ENCODE data around the gene HKDC1. TPM values are rescaled to one million over a fixed set of nuclear protein-coding genes. Genes with fewer than 3 reads are reported as not detected.
A peak's percentile ranks its signal among the peaks of the same experiment; 100 is the strongest.

The HKDC1 gene
- total RNA-seq, 1 donor from 2014 or later: not detected

DNA sequence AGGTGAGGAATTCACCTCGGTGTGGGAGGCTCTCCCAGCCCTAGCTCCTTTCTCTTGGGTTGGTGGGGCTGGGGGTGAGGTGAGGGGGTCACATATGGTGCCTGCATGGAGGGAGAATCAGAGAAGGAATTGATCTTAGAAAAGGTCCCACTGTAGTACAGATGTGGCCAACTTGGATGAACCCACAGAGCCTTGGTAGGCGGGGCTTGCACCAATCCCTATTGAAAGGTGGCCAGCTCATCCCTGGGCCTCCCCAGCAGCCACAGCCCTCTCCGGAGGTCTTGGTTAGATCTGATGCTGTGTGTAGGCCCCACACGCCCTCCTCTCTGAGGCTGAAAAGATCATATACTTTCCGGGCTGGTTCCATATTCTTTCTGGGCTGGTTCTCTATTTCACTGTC, 19.0 kb downstream of the HKDC1 start:
- H3K27ac ChIP-seq: no peak overlapping the region
- TF ChIP-seq, protein P1, sequence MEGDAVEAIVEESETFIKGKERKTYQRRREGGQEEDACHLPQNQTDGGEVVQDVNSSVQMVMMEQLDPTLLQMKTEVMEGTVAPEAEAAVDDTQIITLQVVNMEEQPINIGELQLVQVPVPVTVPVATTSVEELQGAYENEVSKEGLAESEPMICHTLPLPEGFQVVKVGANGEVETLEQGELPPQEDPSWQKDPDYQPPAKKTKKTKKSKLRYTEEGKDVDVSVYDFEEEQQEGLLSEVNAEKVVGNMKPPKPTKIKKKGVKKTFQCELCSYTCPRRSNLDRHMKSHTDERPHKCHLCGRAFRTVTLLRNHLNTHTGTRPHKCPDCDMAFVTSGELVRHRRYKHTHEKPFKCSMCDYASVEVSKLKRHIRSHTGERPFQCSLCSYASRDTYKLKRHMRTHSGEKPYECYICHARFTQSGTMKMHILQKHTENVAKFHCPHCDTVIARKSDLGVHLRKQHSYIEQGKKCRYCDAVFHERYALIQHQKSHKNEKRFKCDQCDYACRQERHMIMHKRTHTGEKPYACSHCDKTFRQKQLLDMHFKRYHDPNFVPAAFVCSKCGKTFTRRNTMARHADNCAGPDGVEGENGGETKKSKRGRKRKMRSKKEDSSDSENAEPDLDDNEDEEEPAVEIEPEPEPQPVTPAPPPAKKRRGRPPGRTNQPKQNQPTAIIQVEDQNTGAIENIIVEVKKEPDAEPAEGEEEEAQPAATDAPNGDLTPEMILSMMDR (IDR thresholded peaks at IDR 0.05): no peak
- H3K27me3 ChIP-seq: no peaks in the 10 kb centered on the region
- peaks cover 3 to 13% of the 10 kb centered on the region in 2 donors for H3K4me1 ChIP-seq
- H3K36me3 ChIP-seq: no peaks in the 10 kb centered on the region
- DNase-seq (ENCODE audit: low spot score in 2 of 2): no peak
- no peak overlapping the region for H3K4me3 ChIP-seq
- intact Hi-C loops (cut with DNase I): loop anchor here (5.0 kb wide), 1 partner anchor 93 kb away; no protein-coding TSS in a partner anchor
- no peaks in the 10 kb centered on the region for H3K9me3 ChIP-seq

DNA sequence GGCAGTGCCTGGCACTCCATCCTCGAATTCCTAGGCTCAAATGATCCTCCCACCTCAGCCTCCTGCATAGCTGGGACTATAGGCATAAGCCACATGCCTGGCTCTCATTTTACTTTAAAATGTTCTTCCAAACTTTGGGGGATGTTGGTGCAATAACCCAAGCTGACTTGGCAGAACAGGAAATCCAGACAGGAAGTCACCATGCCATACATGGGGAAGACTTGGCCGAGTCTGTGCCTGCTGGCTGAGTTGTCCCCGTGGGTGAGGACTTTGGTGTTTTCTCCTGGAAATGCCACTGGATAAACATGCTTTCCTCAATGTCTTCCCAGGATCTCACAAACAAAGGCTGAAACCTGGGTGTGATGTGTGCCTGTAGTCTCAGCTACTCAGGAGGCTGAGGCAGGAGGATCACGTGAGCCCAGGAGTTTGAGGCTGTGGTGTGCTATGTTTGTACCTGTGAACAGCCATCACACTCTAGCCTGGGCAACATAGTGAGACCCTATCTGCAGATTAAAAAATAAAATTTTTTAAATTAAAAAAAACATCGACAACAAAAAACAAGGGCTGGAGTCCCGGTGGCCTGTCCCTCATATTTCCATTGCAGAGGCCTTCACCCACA, 19.8 kb downstream of the HKDC1 start:
- TF ChIP-seq, protein P1 (IDR thresholded peaks at IDR 0.05): no peak
- no peak overlapping the region for H3K4me3 ChIP-seq
- no peaks in the 10 kb centered on the region for H3K36me3 ChIP-seq
- peak overlapping the region in 1 of 2 donors; percentile 25 for H3K27ac ChIP-seq
- peaks cover 3 to 13% of the 10 kb centered on the region in 2 donors for H3K4me1 ChIP-seq
- DNase-seq (ENCODE audit: low spot score in 2 of 2): peak in 1 of 2 donors; percentile 81
- H3K27me3 ChIP-seq: no peaks in the 10 kb centered on the region
- H3K9me3 ChIP-seq: no peaks in the 10 kb centered on the region
- intact Hi-C loops (cut with DNase I): loop anchor here (5.0 kb wide), 1 partner anchor 92 kb away; no protein-coding TSS in a partner anchor

DNA sequence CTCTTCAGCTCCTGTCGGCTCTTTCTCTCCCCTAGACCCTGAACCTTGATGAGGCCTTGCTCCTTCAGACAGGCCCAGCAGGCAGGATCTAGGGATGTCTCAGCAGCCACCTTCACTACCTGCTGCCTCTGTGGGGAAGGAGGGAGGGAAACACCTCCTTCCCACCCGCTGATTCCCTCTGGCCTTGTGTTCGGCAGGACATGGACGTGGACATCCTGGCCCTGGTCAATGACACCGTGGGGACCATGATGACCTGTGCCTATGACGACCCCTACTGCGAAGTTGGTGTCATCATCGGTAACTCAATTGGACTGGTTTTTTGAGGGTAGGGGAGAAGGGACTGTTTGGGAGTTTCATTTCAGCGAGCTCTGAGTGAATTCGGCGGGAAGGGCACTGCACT, 20.3 kb downstream of the HKDC1 start:
- Histone ChIP-seq H3K9me3 (no peaks in the 10 kb centered on the region), H3K27me3 (no peaks in the 10 kb centered on the region), H3K36me3 (no peaks in the 10 kb centered on the region), H3K4me1 (peaks cover 3 to 13% of the 10 kb centered on the region in 2 donors), H3K27ac (peak overlapping the region in 1 of 2 donors; percentile 25), H3K4me3 (no peak overlapping the region)
- TF ChIP-seq, protein P1 (IDR thresholded peaks at IDR 0.05): no peak
- intact Hi-C loops (cut with DNase I): no loop called here
- no peak for DNase-seq (ENCODE audit: low spot score in 2 of 2)

DNA sequence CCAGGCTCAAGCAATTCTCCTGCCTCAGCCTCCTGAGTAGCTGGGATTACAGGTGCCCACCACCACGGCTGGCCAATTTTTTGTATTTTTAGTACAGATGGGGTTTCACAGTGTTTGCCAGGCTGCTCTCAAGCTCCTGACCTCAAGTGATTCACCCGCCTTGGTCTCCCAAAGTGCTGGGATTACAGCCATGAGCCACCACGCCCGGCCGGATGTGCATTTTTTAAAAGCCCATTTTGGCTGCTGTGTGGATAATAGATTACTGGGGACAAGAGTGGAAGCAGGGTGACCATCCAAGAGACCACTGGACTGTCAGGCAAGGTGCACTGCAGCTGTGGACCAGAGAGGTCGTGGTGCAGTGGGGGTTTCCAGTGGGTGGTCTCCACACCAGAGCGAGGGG, 21.4 kb downstream of the HKDC1 start:
- TF ChIP-seq, protein P1 (IDR thresholded peaks at IDR 0.05): no peak
- Histone ChIP-seq H3K36me3 (no peaks in the 10 kb centered on the region), H3K4me1 (peaks cover 3 to 13% of the 10 kb centered on the region in 2 donors), H3K9me3 (no peaks in the 10 kb centered on the region), H3K4me3 (no peak overlapping the region), H3K27me3 (no peaks in the 10 kb centered on the region), H3K27ac (peak overlapping the region; percentile 24 to 30)
- intact Hi-C loops (cut with DNase I): no loop called here
- no peak for DNase-seq (ENCODE audit: low spot score in 2 of 2)

DNA sequence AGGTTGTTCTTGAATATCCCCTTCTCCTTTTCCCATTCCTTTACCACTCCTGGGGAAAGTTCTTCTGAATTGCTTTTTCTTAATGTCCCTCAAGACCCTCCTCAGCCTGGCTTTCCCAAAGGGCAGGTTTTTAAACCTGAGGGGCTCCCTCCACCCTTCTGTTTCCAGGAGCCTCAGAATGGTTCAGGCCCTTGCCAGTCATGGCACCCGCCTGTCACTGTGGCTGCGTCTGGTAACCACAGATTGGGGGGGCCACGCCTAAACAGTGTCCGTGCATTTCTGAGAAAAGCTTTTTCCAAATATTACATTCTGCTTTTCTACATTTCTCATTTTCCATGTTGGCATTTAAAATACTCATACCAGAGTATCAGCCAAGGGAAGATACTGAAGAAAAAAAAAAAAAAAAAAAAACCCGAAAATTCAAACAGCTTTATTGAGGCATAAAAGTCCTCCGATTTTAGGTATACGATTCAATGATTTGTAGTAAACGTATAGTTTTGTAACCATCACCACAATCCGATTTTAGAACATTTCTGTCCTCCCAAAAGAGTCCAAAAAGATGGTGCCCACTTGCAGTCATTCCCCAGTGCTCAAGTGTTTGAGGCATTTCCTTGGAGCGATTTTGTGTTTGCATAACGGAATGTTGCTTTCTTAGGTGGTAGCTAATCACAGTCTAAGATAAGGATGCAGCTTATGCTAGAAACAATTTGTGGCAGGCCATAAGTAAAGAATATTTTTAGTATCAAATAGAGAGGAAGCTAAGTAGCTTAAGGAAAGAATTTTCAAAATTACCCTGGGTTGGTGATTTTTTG, 22.1 kb downstream of the HKDC1 start:
- no peaks in the 10 kb centered on the region for H3K36me3 ChIP-seq
- H3K27ac ChIP-seq: peak overlapping the region; percentile 24 to 30
- H3K4me3 ChIP-seq: no peak overlapping the region
- peaks cover 3 to 13% of the 10 kb centered on the region in 2 donors for H3K4me1 ChIP-seq
- H3K9me3 ChIP-seq: no peaks in the 10 kb centered on the region
- H3K27me3 ChIP-seq: no peaks in the 10 kb centered on the region
- intact Hi-C loops (cut with DNase I): no loop called here
- no peak for DNase-seq (ENCODE audit: low spot score in 2 of 2)
- TF ChIP-seq, protein P1 (IDR thresholded peaks at IDR 0.05): no peak

Measured in ascending aorta (tissue), 2 donors.